HG03558 (cell line): ENCODE data around the gene BCL7B.
"Not testable (repeated sequence)": the region's sequence is repeated elsewhere in the genome, so short reads cannot be mapped to it uniquely, and the experiment has no call there.

ENCODE experiments used
- ATAC-seq: cut with Tn5 transposase; IDR thresholded peaks from one replicate; pipeline ENCODE4 v1.9.1; 2021; ENCODE audit warnings: moderate number of reproducible peaks; ENCODE audit not compliant: unreplicated experiment; ENCODE audit errors: extremely low read depth

The BCL7B gene

DNA sequence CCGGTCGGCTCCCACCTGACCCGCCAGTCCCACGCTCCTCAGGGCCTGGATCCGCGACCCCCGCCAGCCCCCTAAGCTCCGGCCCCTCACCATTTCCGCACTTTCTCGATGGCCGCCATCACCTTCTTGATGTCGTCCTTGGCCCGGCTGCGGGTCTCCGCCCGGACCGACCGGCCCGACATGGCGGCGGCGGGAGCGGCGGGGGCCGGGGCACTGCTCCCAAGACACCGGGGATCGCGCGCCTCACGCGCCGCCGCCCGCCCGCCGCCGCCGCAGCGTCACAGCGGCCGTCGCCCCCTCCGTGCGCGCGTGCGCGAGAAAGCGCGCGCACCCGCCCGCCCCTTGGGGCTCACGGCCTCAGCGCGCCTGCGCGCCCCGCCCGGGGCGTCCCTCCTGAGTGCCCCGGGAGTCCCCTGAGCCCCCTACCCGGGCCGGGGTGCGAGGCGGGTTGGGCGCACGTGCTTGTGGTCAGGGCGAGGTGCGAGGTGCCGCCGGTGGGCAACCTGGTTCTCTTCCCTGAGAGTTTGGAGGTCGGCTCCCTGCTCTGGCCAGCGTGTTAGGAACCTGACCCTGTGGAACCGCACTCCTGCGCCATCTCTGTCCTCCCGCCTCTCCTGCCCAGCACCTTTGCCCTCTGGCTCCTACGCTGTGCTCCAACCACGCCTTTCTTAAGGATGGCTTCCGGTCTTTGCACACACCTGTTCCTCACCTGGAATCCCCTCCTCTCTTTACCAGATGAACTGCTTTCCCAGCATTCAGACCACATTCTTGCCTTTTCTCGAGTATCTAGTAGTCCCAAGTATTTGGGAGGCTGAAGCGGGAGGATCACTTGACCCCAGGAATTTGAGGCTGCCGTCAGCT is at the start of gene BCL7B:
Gene BCL7B (minus strand): TSS at position 294 of the 861 bp plus-strand sequence. CDS start 112 bp downstream, at position 182.
- ATAC-seq = peak; percentile 21

DNA sequence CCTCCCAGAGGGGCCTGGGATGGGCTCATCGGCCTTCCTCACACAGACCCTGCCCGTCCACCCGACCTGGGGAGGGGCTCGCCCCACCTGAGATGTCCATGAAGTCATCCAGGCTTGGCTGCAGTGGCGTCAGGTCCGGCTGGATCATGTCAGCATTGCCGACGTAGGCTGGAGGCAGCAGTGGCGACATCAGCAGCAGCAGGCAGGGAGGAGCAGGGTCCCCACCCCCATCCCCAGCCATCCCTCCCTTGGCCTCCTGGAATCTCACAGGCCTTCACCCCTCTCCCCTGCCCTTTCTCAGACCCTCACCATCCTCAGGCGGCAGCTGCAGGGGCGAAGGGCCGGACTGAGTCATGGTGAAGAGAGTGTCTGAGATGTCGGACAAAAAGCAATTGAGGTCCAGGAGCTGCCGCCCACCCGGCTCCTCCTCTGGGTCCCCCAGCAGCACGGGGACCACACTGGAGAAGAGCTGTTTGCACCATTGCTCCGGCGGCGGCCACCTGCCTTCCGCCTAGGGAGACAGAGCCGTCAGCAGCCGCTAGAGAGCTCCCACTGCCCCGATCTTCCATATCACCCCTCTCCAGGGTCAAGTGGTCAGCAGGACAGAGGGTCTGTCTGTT is 48.2 kb upstream of the BCL7B start:
- ATAC-seq = no peak

DNA sequence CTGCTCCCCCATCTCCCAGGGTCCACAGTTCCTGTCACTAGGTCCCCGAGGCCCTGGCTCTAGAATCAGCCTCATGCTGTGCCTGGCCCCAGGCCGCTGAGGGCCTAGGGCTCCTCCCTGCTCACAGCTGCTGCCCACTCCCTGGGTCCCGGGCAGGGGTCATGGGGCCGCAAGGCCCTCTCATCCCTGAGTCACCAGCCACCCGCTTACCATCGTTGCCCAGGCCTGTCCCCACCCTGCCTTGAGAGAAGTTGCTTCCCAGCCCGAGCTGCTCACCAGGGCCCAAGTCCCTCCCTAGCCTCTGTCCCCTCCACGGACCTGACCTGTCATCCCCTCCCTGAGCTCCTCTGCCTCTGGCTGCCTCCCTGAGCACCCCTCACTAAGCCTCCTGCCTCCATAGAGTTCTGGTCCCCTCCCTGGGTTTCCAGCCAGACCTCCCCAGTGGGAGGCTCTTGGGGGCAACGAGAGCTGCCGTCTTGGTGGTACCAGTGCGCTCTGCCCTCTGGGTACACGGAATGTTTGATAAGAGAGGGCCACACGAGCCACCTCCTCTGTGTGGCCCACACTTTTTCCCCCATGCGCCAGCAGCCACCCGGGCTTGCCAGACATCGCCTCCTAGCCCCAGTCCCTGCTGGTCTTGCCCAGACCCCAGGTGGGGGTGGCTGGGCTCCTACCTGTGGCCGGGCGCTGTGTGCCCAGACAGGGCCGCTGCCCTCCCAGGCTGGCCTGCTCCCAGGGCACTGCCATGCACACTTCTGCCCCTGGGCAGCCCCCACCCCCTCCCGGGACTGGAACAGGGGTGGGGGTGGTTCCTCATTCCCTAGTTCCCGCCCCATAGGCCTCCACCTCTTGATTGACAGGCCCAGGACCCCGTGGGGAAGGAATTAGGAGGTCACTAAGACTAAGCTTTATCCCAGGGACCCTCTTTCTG is 45.5 kb upstream of the BCL7B start:
- no peak for ATAC-seq

DNA sequence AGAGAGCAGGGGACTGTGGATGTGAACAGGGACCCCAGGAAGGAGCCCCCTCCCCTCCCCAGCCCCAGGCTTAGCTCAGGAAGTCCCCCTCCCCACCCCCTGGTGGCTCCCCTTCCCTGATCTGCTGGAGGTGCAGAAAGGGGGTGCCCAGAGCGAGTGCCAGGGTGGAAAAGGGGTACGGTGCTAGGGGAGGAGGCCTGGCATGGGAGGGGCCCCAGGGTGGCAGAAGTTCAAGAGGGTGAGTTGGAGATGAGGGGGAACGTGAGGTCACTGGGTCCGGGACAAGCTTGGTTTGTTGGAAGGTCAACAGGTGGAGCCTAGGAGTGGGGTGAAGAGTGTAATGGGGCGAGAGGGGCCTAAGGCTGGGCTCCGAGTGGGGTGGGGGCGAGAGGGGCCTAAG is 42.4 kb upstream of the BCL7B start:
- no peak for ATAC-seq

DNA sequence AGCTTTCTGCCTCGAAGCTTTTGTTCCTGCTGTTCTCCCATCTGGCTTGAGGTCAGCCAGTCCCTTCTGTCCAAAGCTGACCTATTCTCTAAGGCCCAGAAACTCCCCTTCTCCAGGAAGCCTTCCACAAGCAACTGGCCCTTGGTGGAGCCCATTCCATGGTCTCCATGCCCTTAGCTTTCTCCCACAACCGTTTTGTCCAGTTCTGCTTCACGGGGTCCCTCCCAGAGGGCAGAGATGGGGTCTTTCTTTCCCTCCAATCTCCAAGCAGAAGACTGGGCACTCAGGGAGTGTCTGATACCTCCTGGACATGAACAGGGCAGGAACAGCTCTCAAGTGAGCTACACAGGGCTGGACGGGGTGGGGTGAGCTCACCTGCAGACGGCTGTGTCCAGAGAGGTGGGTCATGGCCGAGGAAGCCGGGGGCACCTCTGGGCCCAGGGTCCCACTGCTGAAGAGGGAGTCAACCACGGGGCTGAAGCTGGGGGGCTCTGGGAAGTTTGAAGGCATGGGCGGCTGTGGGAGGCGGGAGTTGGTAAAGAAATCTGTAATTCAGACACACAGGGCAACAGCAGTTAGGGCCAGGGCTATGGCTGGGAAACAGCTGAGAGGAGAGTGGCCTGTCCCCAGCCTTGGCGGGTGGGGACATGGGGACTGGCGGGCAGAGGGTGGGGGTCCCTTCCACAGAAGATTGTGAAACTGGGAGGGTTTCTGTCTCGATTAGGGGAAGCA is 41.8 kb upstream of the BCL7B start:
- no peak for ATAC-seq

DNA sequence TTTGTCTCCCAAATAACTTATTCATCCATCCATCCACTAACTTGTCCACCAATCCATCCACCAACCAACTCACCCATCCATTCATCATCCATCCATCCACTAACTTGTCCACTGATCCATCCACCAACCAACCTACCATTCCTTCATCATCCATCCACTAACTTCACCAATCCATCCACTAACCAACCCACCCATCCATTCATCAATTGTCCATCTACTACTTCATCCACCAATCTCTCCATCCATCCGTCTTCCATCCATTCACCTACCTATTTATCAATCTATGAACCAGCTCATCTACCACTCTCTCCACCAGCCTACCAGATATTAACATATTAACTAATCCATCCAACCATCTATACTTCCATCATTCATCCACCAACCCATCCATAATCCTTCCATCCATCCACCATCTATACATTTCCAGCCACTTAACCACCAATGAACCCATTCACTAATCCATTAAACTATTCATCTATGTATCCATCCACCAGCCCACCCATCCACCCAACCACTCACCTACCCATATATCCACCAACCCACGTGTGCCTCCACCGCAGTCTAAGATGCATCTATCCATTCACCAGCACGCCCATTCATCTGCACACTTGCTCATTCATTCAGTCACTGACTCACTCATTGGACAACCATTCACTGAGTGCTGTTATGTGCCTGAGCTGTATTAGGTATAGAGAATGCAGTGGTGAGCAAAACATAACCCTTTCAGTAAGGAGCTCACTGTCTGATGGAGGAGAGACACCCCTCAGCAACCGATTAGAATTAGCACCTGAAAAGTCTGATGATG is 40.7 kb upstream of the BCL7B start:
- ATAC-seq = no peak

DNA sequence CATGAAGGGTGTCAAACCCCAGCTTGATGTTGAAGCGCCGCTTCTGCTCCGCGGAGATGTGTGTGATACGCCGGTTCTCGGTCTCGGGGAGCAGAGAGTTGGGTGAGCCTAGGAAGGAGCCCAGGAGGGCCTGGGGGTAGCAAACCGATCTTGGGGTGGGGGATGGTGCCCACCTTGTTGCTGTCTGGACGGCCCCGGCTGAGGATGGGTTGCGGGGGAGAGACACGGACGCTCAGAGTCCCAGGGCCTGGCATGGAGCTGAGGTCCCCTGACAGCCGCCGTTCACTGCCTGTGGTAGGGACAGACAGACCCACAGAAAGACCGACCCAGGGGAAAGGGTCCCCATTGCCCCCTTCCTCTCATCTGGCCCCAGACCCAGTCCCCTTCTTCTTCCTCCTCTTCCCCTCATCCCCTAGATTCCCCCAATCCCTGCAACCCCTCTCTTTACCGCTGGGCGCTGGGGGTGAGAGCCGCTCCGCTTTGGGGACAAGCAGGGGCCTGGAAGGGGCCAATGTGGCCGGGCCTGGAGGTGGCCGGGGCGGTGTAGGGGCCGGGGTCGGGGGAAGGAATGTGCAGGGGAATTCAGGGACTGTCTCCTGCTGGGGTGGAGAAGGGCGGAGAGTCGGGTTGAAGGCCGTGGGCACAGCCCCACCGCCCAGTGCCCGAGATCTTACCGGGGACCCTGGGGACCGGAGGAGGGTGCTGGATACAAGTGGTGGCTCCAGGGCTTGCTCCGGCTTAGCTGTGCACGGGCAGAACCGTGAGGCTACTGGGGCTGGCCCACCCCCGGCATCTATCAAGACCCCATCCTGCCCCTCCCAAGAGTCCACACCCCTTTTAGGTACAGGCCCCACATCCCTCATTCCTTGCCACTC is 38.9 kb upstream of the BCL7B start:
- ATAC-seq = no peak

DNA sequence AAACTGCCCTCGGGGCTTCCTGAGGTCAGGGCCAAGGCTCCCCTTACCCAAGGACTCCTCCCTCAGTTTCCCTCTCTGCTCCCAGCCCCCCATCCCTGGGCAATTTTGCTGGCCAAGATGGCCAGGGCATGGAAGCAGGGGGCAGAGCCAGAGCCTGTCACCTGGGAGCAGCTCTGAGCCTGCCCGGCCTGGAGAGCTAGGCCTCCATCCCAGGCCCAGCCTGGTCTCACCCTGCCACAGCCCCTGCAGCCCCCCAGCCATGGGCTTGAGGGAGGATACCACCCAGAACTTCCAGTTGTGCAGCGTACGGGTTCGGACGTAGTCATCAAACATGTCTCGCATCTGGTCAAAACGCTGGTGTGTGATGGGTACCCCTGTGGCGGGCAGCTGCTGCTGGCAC is 37.9 kb upstream of the BCL7B start:
- no peak for ATAC-seq

DNA sequence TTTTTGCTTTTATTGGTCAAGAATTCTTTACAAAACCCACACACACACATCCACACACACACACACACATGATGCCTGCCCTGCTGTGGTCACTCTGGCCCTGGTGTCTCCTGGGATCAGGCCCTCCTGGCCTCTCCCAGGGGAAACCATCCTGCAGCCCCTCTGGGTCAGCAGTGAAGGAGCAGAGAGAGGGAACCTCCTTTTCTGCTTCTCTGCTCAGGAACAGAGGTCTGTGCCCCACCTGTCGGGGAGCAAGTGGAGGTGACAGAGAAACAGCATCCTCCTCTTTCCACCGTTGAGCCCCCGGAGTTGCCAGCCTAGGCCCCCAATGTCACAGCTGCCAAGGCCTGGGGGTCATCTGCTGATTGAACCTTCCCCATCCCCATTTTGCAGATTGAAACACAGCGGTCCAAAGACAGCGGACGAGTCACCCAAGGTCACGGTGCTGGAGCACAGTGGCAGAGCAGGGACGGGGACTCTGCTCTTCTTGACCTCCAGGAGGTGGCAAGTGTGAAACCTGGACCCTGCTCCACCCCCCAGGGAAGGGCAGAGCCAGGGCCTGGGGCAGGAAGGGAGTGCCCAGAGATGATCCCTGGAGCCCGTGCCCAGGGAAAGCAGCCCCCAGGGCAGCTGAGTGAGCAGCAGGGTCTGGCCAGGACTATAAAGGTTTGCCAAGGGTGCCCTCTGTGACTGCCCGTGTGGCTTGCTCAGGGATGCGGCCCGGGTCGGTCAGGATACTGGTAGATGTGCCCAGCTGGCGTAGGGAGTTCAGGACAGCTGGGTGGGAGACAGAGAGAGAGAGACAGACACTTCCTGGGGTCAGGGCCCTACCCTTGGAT is 35.9 kb upstream of the BCL7B start:
- ATAC-seq = no peak

DNA sequence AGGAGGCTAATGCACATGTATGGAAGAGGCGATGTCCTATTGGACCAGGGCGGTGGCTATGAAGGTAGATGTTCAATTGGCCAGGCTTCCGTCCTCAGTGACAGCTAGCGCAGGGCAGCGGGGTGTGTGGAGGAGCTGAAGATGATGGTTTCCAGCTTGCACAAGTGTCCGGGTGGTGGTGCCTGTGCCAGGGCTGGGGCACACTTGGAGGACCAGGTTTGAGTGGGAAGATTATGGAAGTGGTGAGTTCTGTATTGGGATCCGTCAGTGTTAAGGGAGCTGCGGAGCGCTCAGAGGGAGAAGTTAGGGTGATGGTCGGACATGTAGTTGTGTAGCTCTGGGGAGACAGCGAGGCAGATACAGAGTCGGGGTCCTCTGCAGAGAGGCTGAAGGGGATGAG is 29.4 kb upstream of the BCL7B start:
- no peak for ATAC-seq

DNA sequence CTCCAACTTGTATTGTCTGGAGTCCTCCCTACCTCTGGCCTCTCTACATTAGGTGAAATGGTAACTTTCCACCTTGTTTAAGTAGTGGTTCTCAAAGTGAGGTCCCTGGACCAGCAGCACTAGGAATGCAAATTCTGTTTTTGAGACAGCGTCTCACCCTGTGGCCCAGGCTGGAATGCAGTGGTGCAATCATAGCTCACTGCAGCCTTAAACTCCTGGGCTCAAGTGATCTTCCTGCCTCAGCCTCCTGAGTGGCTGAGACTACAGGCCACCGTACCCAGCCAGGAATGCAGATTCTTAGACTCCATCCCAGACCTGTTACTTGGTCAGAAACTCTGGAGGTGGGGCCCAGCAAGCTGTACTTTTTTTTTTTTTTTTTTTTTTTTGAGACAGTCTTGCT is 27.7 kb upstream of the BCL7B start:
- no peak for ATAC-seq

DNA sequence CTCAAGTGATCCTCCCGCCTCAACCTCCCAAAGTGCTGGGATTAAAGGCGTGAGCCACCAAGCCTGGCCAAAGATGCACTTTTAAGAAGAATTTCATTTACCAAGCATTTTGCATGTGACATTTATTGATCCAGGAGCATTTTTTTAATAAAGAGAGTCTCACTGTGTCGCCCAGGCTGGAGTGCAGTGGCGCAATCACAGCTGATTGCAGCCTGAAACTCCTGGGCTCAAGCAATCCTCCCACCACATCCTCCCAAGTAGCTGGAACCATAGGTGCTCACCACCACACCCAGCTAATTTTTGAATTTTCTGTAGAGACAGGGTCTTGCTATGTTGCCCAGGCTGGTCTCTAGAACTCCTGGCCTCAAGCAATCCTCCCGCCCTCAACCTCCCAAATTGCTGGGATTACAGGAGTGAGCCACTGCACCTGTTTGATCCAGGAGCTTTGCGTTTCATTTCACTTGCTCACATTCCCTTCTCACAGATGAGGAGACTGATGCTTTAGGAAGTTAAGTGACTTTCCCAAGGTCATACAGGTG is 25.2 kb upstream of the BCL7B start:
- ATAC-seq = no peak

DNA sequence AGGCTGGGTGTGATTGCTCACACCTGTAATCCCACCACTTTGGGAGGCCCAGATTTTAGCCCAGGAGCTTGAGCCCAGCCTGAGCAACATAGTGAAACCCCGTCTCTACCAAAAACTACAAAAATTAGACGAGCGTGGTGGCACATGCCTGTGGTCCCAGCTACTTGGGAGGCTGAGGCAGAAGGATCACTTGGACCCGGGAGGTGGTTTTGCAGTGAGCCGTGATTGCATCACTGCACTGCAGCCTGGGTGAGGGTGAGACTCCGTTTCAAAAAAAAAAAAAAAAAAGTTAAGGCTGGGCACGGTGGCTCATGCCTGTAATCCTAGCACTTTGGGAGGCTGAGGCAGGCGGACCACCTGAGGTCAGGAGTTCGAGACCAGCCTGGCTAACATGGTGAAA is 23.5 kb upstream of the BCL7B start:
- ATAC-seq = not testable (repeated sequence)

DNA sequence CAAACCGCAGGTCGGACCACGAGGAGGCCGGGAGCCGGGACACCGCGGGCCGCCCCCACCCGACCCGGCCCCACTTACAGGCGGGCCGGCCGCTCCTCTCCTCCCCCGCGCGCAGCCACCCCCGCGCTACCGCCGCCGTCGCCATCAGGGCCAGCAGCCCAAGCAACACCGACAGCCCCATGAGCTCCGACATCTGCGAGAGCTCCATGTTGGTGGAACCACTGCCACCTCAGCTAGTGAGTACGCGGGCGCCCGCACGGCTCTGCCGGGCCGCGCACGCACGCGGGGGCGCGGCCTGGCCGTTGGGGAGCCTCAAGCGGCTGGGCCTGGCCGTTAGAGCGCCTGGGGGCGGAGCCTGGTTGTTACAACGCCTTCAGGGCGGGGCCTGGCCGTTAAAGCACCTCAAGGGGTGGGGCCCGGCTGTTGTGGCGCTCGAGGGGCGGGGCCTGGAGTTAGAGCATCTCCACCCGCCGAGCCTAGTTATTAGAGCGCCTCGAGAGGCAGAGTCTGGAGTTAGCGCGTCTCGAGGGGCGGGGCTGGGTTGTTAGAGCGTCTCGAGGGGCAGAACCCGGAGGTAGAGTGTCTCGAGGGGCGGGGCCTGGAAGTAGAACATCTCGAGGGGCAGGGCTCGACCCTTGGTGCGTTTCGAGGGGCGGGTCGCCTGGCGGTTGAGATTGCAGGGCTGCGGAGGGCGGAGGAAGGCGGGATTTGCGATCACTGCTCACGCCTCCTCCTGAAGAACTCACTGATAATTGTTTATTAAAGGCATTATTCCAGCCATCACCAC is 21.0 kb upstream of the BCL7B start, which contains the start of gene TBL2:
Gene TBL2 (minus strand): TSS at position 238 of the 787 bp plus-strand sequence. CDS start 30 bp downstream, at position 208.
- peak; percentile 80 for ATAC-seq

DNA sequence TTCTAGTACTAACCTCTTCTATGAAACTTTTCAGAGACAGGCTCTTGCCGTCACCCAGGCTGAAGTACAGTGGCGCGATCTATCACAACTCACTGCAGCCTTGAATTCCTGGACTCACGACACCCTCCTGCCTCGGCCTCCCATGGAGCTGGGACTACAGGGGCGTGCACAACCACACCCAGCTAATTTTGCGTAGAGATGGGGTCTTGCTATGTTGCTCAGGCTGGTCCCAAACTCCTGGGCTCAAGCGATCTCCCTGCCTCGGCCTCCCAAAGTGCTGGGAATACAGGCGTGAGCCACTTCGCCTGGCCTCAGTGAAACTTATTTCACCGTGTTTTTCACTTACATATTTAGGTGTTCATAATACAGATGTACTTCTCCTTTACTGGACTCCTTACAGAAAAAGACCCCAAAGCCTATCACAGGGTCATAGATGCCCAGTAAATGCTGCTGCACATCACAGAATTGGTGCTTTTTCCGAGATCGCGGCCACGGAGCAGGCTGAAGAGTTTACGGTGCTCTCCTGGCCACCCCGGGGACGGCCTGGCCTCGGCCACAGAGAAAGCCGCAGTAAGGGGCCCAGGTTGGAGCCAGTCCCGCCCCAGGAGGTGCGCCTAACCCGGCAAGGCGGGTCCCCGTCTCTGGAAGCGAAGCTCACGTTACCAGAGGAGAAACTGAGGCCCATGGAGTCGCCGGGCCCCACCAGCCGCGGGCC is 20.3 kb upstream of the BCL7B start:
- ATAC-seq = no peak

DNA sequence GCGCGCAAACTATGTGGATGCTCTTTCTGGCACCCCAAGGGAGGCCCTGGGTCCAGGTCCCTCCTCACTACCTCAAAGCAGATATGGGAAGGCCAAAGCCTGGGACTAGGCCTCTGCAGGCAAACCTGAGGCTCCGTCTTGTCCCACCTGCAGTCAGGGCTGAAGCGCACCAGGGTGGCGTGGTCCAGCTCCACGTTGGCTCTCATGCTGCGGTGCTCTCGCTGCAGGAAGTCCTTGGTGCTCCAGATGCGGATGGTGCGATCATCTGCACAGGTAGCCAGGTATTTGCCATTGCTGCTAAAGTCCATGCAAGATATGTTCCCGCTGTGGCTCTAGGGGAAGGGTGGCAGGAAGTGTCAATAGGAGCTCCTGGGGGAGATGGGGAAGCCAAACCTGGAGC is 16.3 kb upstream of the BCL7B start:
- ATAC-seq = no peak
